ENCODE data around the gene RBFA.

GRCh38 chr18:80026363-80026762, 7.9 kb upstream of the RBFA start:
- TF ChIP-seq EZH2phosphoT487 (IDR thresholded peaks at IDR 0.05; ENCODE audit: borderline replicate concordance, low read depth, low read length) (no peak), CTCF (conservative IDR thresholded peaks at IDR 0.05; ENCODE audit: low read length) (no peak)

Data from OCI-LY7 (cell line).